HAP-1 (cell line): ENCODE results near the gene NSA2.
"Not testable (repeated sequence)": the region's sequence is repeated elsewhere in the genome, so short reads cannot be mapped to it uniquely, and the experiment has no call there.

Experiments
- DNase-seq, 2 experiments: peaks; one replicate each; pipeline ENCODE4 v3.0.0-alpha.2; 2016 to 2020; ENCODE audit warnings: low spot score in 2 of 2
- H3K27me3 ChIP-seq: fragments of 250-450 bp; sonication (Bioruptor Pico); 2 replicates; pipeline ENCODE4 v1.5.1; 2020; ENCODE audit warnings: low read depth, mild to moderate bottlenecking, moderate library complexity
- H3K36me3 ChIP-seq: fragments of 250-450 bp; sonication (Bioruptor Pico); replicated peaks from 2 replicates; pipeline ENCODE4 v1.5.1; 2020; ENCODE audit warnings: mild to moderate bottlenecking
- H3K4me1 ChIP-seq: fragments of 250-450 bp; sonication (Bioruptor Pico); 2 replicates; pipeline ENCODE4 v1.5.1; 2020; ENCODE audit warnings: mild to moderate bottlenecking
- H3K4me3 ChIP-seq: fragments of 250-450 bp; sonication (Bioruptor Pico); 2 replicates; pipeline ENCODE4 v1.5.1; 2020; ENCODE audit warnings: mild to moderate bottlenecking, moderate library complexity
- H3K9me3 ChIP-seq: fragments of 250-450 bp; sonication (Bioruptor Pico); 2 replicates; pipeline ENCODE4 v1.5.1; 2020; ENCODE audit warnings: mild to moderate bottlenecking, moderate library complexity
- in situ Hi-C: fragments of 300-500 bp; cut with MboI; formaldehyde crosslinking; loops from 3 replicates; pipeline ENCODE4 v1.14.3; 2020; ENCODE audit warnings: low sequenced_read_pairs, inconsistent platforms, mixed read lengths

The NSA2 gene

GRCh38 chr5:74772359-74772758 lies 5.3 kb downstream of the NSA2 start:
- no peak for DNase-seq
- Histone ChIP-seq H3K9me3 (no peaks in the 10 kb centered on the region), H3K36me3 (peaks cover 53% of the 10 kb centered on the region), H3K4me1 (peaks cover 4% of the 10 kb centered on the region), H3K4me3 (no peak overlapping the region), H3K27me3 (no peaks in the 10 kb centered on the region)
- in situ Hi-C loops = no loop called here

GRCh38 chr5:74778609-74779008 lies 11.6 kb downstream of the NSA2 start:
- in situ Hi-C loops = no loop called here
- peaks cover 44% of the 10 kb centered on the region for H3K36me3 ChIP-seq
- H3K27me3 ChIP-seq = no peaks in the 10 kb centered on the region
- H3K4me1 ChIP-seq = no peaks in the 10 kb centered on the region
- H3K9me3 ChIP-seq = no peaks in the 10 kb centered on the region
- H3K4me3 ChIP-seq = no peak overlapping the region
- no peak for DNase-seq

GRCh38 chr5:74786851-74787250 lies 19.8 kb downstream of the NSA2 start:
- DNase-seq = no peak
- Histone ChIP-seq H3K27me3 (no peaks in the 10 kb centered on the region), H3K4me1 (no peaks in the 10 kb centered on the region), H3K4me3 (no peak overlapping the region), H3K36me3 (peaks cover 4% of the 10 kb centered on the region), H3K9me3 (no peaks in the 10 kb centered on the region)
- in situ Hi-C loops = no loop called here

- in situ Hi-C loops = no loop called here
- Histone ChIP-seq H3K27me3 (no peaks in the 10 kb centered on the region), H3K4me3 (no peak overlapping the region), H3K4me1 (no peaks in the 10 kb centered on the region), H3K9me3 (no peaks in the 10 kb centered on the region), H3K36me3 (peaks cover 4% of the 10 kb centered on the region)
- DNase-seq = no peak
Observed at GRCh38 chr5:74787424-74787823, 20.4 kb downstream of the NSA2 start.

- H3K4me1 ChIP-seq, H3K9me3 ChIP-seq, H3K4me3 ChIP-seq, H3K36me3 ChIP-seq, H3K27me3 ChIP-seq, DNase-seq, in situ Hi-C loops: not testable (repeated sequence)
Observed at GRCh38 chr5:74791669-74792068, 24.6 kb downstream of the NSA2 start.

- in situ Hi-C loops = no loop called here
- no peaks in the 10 kb centered on the region for H3K27me3 ChIP-seq
- no peaks in the 10 kb centered on the region for H3K9me3 ChIP-seq
- H3K4me3 ChIP-seq = no peak overlapping the region
- DNase-seq = no peak
- no peaks in the 10 kb centered on the region for H3K4me1 ChIP-seq
- H3K36me3 ChIP-seq = no peaks in the 10 kb centered on the region; the same call in 1 of the 2 replicates
Observed at GRCh38 chr5:74798977-74799911, 32.2 kb downstream of the NSA2 start.

GRCh38 chr5:74801197-74801596 lies 34.1 kb downstream of the NSA2 start:
- no peaks in the 10 kb centered on the region for H3K9me3 ChIP-seq
- no peak for DNase-seq
- H3K27me3 ChIP-seq = no peaks in the 10 kb centered on the region
- no peak overlapping the region for H3K4me3 ChIP-seq
- in situ Hi-C loops = no loop called here
- H3K4me1 ChIP-seq = no peaks in the 10 kb centered on the region
- no peaks in the 10 kb centered on the region; the same call in 1 of the 2 replicates for H3K36me3 ChIP-seq

- no peaks in the 10 kb centered on the region; the same call in 1 of the 2 replicates for H3K36me3 ChIP-seq
- H3K27me3 ChIP-seq = no peaks in the 10 kb centered on the region
- H3K4me3 ChIP-seq = no peak overlapping the region
- no peaks in the 10 kb centered on the region for H3K9me3 ChIP-seq
- in situ Hi-C loops = no loop called here
- H3K4me1 ChIP-seq = no peaks in the 10 kb centered on the region
- no peak for DNase-seq
Observed at GRCh38 chr5:74801941-74802340, 34.9 kb downstream of the NSA2 start.

- no peaks in the 10 kb centered on the region for H3K27me3 ChIP-seq
- H3K4me1 ChIP-seq = no peaks in the 10 kb centered on the region; the same call in 1 of the 2 replicates
- no peak overlapping the region for H3K4me3 ChIP-seq
- H3K36me3 ChIP-seq = 0 out of 2 replicates have a peak, but pooled peaks cover 2% of the 10 kb centered on the region
- no peak for DNase-seq
- in situ Hi-C loops = no loop called here
- H3K9me3 ChIP-seq = no peaks in the 10 kb centered on the region
Observed at GRCh38 chr5:74810915-74811314, 43.9 kb downstream of the NSA2 start.

- 0 out of 2 replicates have a peak, but pooled peaks cover 7% of the 10 kb centered on the region for H3K27me3 ChIP-seq
- peak in 1 of 2 experiments; percentile 90 for DNase-seq
- H3K36me3 ChIP-seq = 0 out of 2 replicates have a peak, but pooled peaks cover 2% of the 10 kb centered on the region
- peaks cover 13% of the 10 kb centered on the region for H3K4me1 ChIP-seq
- H3K9me3 ChIP-seq = no peaks in the 10 kb centered on the region
- H3K4me3 ChIP-seq = no peak overlapping the region
- in situ Hi-C loops = no loop called here
Observed at GRCh38 chr5:74816875-74817274, 49.8 kb downstream of the NSA2 start.

- Histone ChIP-seq H3K4me1 (peaks cover 3% of the 10 kb centered on the region), H3K4me3 (no peak overlapping the region), H3K36me3 (no peaks in the 10 kb centered on the region), H3K27me3 (0 out of 2 replicates have a peak, but pooled peaks cover 7% of the 10 kb centered on the region), H3K9me3 (no peaks in the 10 kb centered on the region)
- no peak for DNase-seq
- in situ Hi-C loops = no loop called here
Observed at GRCh38 chr5:74822288-74822687, 55.2 kb downstream of the NSA2 start.

- Histone ChIP-seq H3K4me3 (no peak overlapping the region), H3K9me3 (no peaks in the 10 kb centered on the region), H3K4me1 (no peaks in the 10 kb centered on the region; the same call in 1 of the 2 replicates), H3K27me3 (no peaks in the 10 kb centered on the region), H3K36me3 (peaks cover 6% of the 10 kb centered on the region; the same call in 1 of the 2 replicates)
- no peak for DNase-seq
- in situ Hi-C loops = no loop called here
Observed at GRCh38 chr5:74829413-74829812, 62.4 kb downstream of the NSA2 start.
